Measurements from ENCODE around the gene KIF20B.

DNA sequence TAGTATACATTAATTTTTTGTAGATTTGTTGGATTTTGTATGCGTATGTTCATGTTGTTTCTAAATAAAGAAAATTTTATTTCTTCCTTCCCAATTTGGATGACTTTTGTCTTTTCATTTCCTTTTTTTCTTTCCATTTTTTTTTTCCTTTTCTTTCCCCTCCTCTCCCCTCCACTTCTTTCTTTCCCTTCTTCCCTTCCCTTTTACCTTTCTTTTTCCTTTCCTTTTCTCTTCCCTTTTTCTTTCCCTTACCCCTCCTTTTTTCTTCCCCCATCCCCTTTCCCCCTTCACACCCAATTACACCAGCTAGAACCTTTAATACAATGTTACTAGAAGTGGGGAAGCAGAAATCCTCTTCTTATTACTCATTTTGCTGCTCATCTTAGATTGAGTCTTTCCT, 6.0 kb downstream of the KIF20B start:
- TF ChIP-seq, protein P1, sequence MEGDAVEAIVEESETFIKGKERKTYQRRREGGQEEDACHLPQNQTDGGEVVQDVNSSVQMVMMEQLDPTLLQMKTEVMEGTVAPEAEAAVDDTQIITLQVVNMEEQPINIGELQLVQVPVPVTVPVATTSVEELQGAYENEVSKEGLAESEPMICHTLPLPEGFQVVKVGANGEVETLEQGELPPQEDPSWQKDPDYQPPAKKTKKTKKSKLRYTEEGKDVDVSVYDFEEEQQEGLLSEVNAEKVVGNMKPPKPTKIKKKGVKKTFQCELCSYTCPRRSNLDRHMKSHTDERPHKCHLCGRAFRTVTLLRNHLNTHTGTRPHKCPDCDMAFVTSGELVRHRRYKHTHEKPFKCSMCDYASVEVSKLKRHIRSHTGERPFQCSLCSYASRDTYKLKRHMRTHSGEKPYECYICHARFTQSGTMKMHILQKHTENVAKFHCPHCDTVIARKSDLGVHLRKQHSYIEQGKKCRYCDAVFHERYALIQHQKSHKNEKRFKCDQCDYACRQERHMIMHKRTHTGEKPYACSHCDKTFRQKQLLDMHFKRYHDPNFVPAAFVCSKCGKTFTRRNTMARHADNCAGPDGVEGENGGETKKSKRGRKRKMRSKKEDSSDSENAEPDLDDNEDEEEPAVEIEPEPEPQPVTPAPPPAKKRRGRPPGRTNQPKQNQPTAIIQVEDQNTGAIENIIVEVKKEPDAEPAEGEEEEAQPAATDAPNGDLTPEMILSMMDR (IDR thresholded peaks at IDR 0.05), result no peak
- TF ChIP-seq POLR2A (IDR thresholded peaks at IDR 0.05), result no peak

All from Peyer's patch (tissue), 4 donors.